Measurements from ENCODE around the gene DBF4. TPM values are rescaled to one million over a fixed set of nuclear protein-coding genes. Genes with fewer than 3 reads are reported as not detected.

Gene DBF4
- total and polyA plus RNA-seq, 2 of the 13 experiments (the other 11 are each of a cell fraction or from before 2014, with no cell fraction given): 5.0 to 64.4 TPM

GRCh38 chr7:87933953-87934698 is 57.8 kb downstream of the DBF4 start, which contains the start of gene ADAM22 (continued):
- no peak for TF ChIP-seq GABPA (IDR thresholded peaks at IDR 0.05; ENCODE audit: low read depth, low read length)
- TF ChIP-seq GABPA (CRISPR knock-in tag; IDR thresholded peaks at IDR 0.05; ENCODE audit: low read depth): peak; percentile 48
- TF ChIP-seq POLR2AphosphoS2 (IDR thresholded peaks at IDR 0.05; ENCODE audit: low read depth, low read length): no peak
- TF ChIP-seq ZFP37 (CRISPR knock-in tag; IDR thresholded peaks at IDR 0.05; ENCODE audit: borderline replicate concordance): no peak
- TF ChIP-seq ISL2 (CRISPR knock-in tag; IDR thresholded peaks at IDR 0.05): 0 out of 2 replicates have a peak, but pooled peaks have one; percentile 33
- TF ChIP-seq TFE3 (CRISPR knock-in tag; IDR thresholded peaks at IDR 0.05): no peak; the same call in 1 of the 2 replicates
- 0 out of 2 replicates have a peak, but pooled peaks have one; percentile 35 for TF ChIP-seq ZNF562 (CRISPR knock-in tag; IDR thresholded peaks at IDR 0.05; ENCODE audit: borderline replicate concordance)
- TF ChIP-seq SOX13 (IDR thresholded peaks at IDR 0.05): no peak
- peak in 1 of 2 experiments; percentile 51; a peak in 1 of 4 replicates for TF ChIP-seq SOX13 (CRISPR knock-in tag; conservative IDR thresholded peaks at IDR 0.05 in 1 of 2, IDR thresholded peaks at IDR 0.05 in 1 of 2)
- TF ChIP-seq KAT7 (CRISPR knock-in tag; IDR thresholded peaks at IDR 0.05; ENCODE audit: borderline replicate concordance): peak; percentile 57; the same call in 1 of the 2 replicates
- no peak for TF ChIP-seq THAP8 (CRISPR knock-in tag; IDR thresholded peaks at IDR 0.05; ENCODE audit: borderline replicate concordance)
- peak; percentile 90 for TF ChIP-seq SALL1 (CRISPR knock-in tag; IDR thresholded peaks at IDR 0.05)
- TF ChIP-seq, protein P1, sequence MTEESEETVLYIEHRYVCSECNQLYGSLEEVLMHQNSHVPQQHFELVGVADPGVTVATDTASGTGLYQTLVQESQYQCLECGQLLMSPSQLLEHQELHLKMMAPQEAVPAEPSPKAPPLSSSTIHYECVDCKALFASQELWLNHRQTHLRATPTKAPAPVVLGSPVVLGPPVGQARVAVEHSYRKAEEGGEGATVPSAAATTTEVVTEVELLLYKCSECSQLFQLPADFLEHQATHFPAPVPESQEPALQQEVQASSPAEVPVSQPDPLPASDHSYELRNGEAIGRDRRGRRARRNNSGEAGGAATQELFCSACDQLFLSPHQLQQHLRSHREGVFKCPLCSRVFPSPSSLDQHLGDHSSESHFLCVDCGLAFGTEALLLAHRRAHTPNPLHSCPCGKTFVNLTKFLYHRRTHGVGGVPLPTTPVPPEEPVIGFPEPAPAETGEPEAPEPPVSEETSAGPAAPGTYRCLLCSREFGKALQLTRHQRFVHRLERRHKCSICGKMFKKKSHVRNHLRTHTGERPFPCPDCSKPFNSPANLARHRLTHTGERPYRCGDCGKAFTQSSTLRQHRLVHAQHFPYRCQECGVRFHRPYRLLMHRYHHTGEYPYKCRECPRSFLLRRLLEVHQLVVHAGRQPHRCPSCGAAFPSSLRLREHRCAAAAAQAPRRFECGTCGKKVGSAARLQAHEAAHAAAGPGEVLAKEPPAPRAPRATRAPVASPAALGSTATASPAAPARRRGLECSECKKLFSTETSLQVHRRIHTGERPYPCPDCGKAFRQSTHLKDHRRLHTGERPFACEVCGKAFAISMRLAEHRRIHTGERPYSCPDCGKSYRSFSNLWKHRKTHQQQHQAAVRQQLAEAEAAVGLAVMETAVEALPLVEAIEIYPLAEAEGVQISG (CRISPR knock-in tag; IDR thresholded peaks at IDR 0.05): peak; percentile 80
- TF ChIP-seq RBFOX2 (IDR thresholded peaks at IDR 0.05; ENCODE audit: low read depth, low read length): peak; percentile 84
- no peak; the same call in 1 of the 2 replicates for TF ChIP-seq ZNF629 (CRISPR knock-in tag; conservative IDR thresholded peaks at IDR 0.05)
- no peak for TF ChIP-seq ZNF3 (CRISPR knock-in tag; IDR thresholded peaks at IDR 0.05)
- TF ChIP-seq, protein P2, sequence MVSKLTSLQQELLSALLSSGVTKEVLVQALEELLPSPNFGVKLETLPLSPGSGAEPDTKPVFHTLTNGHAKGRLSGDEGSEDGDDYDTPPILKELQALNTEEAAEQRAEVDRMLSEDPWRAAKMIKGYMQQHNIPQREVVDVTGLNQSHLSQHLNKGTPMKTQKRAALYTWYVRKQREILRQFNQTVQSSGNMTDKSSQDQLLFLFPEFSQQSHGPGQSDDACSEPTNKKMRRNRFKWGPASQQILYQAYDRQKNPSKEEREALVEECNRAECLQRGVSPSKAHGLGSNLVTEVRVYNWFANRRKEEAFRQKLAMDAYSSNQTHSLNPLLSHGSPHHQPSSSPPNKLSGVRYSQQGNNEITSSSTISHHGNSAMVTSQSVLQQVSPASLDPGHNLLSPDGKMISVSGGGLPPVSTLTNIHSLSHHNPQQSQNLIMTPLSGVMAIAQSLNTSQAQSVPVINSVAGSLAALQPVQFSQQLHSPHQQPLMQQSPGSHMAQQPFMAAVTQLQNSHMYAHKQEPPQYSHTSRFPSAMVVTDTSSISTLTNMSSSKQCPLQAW (CRISPR knock-in tag; IDR thresholded peaks at IDR 0.05): no peak; the same call in 1 of the 2 replicates
- TF ChIP-seq HOXA9 (CRISPR knock-in tag; IDR thresholded peaks at IDR 0.05; ENCODE audit: borderline replicate concordance): peak; percentile 76
- TF ChIP-seq ZBTB39 (CRISPR knock-in tag; IDR thresholded peaks at IDR 0.05): peak; percentile 72; the same call in 1 of the 2 replicates
- peak; percentile 58; the same call in 1 of the 2 replicates for TF ChIP-seq SP4 (CRISPR knock-in tag; IDR thresholded peaks at IDR 0.05)
- peak; percentile 69; the same call in 1 of the 2 replicates for TF ChIP-seq YEATS4 (CRISPR knock-in tag; IDR thresholded peaks at IDR 0.05; ENCODE audit: borderline replicate concordance)
